AG04449 (cell line): ENCODE measurements around the gene CREB3.
A peak's percentile ranks its signal among the peaks of the same experiment; 100 is the strongest.

Source experiments
- CTCF ChIA-PET: fragments of 350-600 bp; formaldehyde crosslinking; extraction: SDS; loops from one replicate; lab custom pipeline; 2021; ENCODE audit warnings: antibody characterized with exemption; lab: Yijun Ruan, JAX
- POLR2A ChIA-PET: fragments of 400-600, 350-600 bp; formaldehyde crosslinking; extraction: SDS; loops from one replicate; lab custom pipeline; 2020; ENCODE audit warnings: antibody characterized with exemption, inconsistent platforms; lab: Yijun Ruan, JAX
- DNase-seq: peaks from one replicate; pipeline ENCODE4 v3.0.0-alpha.2; 2010; ENCODE audit warnings: low read depth, low spot score
- H3K4me3 ChIP-seq: 2 replicates; pipeline ENCODE4 v1.5.1; 2011; ENCODE audit warnings: low read depth, mild to moderate bottlenecking, control low read depth, low read length
- CTCF ChIP-seq: IDR thresholded peaks from one replicate; pipeline ENCODE4 v1.5.1; 2011; ENCODE audit warnings: mild to moderate bottlenecking, moderate library complexity, low read length, control low read depth, inconsistent platforms; ENCODE audit not compliant: insufficient read depth; ENCODE audit errors: missing control alignments

CREB3 gene

GRCh38 chr9:35723426-35723825, 9.0 kb upstream of the CREB3 start:
- DNase-seq, result no peak
- no peak overlapping the region for H3K4me3 ChIP-seq
- POLR2A ChIA-PET, result interaction anchor here (0.7 kb wide), 1 partner anchor 11 kb away, joined by 3 read pairs; no protein-coding TSS in a partner anchor
- CTCF ChIA-PET, result interaction anchor here (31.2 kb wide), 1 partner anchor 21 kb away, joined by 816 read pairs; the partner anchor contains the start of gene TPM2
- no peak for TF ChIP-seq CTCF

- no peak for DNase-seq
- POLR2A ChIA-PET, result interaction anchor here (0.7 to 9.6 kb wide), 2 partner anchors 11 to 33 kb away, joined by 3 to 325 read pairs; partner anchors contain the start of gene TPM2
- no peak overlapping the region for H3K4me3 ChIP-seq
- no peak for TF ChIP-seq CTCF
- CTCF ChIA-PET, result interaction anchor here (31.2 kb wide), 1 partner anchor 21 kb away, joined by 816 read pairs; the partner anchor contains the start of gene TPM2
These were observed 8.6 kb upstream of the CREB3 start for GRCh38 chr9:35723908-35724307.

- CTCF ChIA-PET, result interaction anchor here (0.9 to 31.2 kb wide), 3 partner anchors 23 to 121 kb away, joined by 3 to 816 read pairs (median 74); partner anchors contain the start of genes ARHGEF39, TESK1 and TPM2
- no peak for TF ChIP-seq CTCF
- H3K4me3 ChIP-seq, result no peak overlapping the region
- POLR2A ChIA-PET, result interaction anchor here (4.0 to 9.6 kb wide), 2 partner anchors 9 to 35 kb away, joined by 36 to 325 read pairs; partner anchors contain the start of gene TPM2
- no peak for DNase-seq
These were observed 7.1 kb upstream of the CREB3 start for GRCh38 chr9:35725362-35725761.

GRCh38 chr9:35726931-35727330, 5.5 kb upstream of the CREB3 start:
- POLR2A ChIA-PET, result interaction anchor here (0.6 to 9.6 kb wide), 6 partner anchors 11 to 86 kb away, joined by 3 to 325 read pairs (median 24); partner anchors contain the start of genes GBA2, RGP1 and TPM2

GRCh38 chr9:35727676-35728040, 4.8 kb upstream of the CREB3 start:
- ChIA-PET CTCF (interaction anchor here (0.7 to 31.2 kb wide), 8 partner anchors 10 to 81 kb away, joined by 3 to 816 read pairs (median 11); partner anchors contain the start of genes ARHGEF39, CCDC107, RMRP and TPM2), POLR2A (interaction anchor here (0.6 to 9.6 kb wide), 18 partner anchors 8 to 310 kb away, joined by 3 to 325 read pairs (median 7); partner anchors contain the start of genes ARHGEF39, CCDC107, GBA2 and HINT2)
- H3K4me3 ChIP-seq, result peak overlapping the region; percentile 87
- no peak for TF ChIP-seq CTCF
- no peak for DNase-seq

More at GRCh38 chr9:35726931-35727330, 5.5 kb upstream of the CREB3 start:
- peak overlapping the region; percentile 87 for H3K4me3 ChIP-seq
- peak; percentile 36 for TF ChIP-seq CTCF
- CTCF ChIA-PET, result interaction anchor here (0.7 to 31.2 kb wide), 8 partner anchors 9 to 99 kb away, joined by 3 to 816 read pairs (median 11); partner anchors contain the start of genes ARHGEF39, CCDC107, RMRP and TPM2
- no peak for DNase-seq
